Measurements from ENCODE around the gene ASTL.

DNA sequence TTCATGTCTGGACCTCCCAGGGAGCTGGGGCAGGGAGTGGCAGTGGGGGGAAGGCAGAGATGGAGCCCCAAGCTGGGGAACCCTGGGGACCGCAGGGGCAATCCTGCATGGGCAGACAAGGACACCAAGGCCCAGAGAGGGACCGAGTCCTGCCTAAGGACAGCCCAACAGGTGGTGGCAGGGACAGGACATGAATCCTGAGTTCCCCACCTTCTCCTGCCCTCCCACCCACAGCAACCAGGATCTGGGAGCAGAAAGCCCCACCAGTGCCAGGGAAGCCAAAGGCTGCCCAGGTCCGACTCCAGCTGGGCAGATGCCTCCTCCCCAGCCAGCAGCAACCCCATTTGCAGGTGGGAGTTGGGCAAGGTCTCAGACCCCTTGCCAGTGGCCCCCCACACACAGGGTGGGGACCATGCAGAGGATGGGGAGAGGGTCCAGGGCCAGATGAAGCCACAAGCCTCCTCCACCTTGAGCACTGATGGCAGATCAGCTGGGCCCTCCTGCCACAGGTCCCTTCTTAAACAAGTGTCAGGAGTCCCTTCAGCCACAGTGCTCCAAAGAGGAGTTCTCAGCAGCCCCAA lies 28.3 kb downstream of the ASTL start:
- TF ChIP-seq, protein P1, sequence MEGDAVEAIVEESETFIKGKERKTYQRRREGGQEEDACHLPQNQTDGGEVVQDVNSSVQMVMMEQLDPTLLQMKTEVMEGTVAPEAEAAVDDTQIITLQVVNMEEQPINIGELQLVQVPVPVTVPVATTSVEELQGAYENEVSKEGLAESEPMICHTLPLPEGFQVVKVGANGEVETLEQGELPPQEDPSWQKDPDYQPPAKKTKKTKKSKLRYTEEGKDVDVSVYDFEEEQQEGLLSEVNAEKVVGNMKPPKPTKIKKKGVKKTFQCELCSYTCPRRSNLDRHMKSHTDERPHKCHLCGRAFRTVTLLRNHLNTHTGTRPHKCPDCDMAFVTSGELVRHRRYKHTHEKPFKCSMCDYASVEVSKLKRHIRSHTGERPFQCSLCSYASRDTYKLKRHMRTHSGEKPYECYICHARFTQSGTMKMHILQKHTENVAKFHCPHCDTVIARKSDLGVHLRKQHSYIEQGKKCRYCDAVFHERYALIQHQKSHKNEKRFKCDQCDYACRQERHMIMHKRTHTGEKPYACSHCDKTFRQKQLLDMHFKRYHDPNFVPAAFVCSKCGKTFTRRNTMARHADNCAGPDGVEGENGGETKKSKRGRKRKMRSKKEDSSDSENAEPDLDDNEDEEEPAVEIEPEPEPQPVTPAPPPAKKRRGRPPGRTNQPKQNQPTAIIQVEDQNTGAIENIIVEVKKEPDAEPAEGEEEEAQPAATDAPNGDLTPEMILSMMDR (IDR thresholded peaks at IDR 0.05): no peak
- no peak for TF ChIP-seq POLR2A (IDR thresholded peaks at IDR 0.05)

Data from body of pancreas (tissue), 4 donors.